ENCODE measurements around the gene DRGX.

DRGX gene

DNA sequence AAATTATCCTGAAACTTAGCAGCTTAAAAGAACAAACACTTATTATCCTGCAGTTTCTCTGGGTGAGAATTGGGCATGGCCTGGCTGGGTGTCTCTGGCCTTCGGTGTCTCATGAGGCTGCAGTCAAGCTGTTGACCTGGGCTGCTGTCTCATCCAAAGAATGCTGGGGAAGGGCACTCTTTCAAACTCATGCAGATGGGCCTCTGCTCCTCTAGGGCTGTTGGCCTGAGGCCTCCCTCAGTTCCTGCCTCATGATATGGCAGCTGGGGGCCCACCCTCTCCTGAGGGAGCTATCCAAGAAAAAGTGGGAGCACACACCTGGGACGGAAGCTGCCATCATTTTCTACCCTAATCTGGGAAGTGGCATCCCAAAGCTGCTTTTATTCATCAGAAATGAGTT, 43.6 kb downstream of the DRGX start:
- TF ChIP-seq, protein P1, sequence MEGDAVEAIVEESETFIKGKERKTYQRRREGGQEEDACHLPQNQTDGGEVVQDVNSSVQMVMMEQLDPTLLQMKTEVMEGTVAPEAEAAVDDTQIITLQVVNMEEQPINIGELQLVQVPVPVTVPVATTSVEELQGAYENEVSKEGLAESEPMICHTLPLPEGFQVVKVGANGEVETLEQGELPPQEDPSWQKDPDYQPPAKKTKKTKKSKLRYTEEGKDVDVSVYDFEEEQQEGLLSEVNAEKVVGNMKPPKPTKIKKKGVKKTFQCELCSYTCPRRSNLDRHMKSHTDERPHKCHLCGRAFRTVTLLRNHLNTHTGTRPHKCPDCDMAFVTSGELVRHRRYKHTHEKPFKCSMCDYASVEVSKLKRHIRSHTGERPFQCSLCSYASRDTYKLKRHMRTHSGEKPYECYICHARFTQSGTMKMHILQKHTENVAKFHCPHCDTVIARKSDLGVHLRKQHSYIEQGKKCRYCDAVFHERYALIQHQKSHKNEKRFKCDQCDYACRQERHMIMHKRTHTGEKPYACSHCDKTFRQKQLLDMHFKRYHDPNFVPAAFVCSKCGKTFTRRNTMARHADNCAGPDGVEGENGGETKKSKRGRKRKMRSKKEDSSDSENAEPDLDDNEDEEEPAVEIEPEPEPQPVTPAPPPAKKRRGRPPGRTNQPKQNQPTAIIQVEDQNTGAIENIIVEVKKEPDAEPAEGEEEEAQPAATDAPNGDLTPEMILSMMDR (conservative IDR thresholded peaks at IDR 0.05; ENCODE audit: low read depth, low read length) = no peak
- no peak overlapping the region for H3K4me3 ChIP-seq (ENCODE audit: low read length)
- DNase-seq (ENCODE audit: low read depth) = no peak

DNA sequence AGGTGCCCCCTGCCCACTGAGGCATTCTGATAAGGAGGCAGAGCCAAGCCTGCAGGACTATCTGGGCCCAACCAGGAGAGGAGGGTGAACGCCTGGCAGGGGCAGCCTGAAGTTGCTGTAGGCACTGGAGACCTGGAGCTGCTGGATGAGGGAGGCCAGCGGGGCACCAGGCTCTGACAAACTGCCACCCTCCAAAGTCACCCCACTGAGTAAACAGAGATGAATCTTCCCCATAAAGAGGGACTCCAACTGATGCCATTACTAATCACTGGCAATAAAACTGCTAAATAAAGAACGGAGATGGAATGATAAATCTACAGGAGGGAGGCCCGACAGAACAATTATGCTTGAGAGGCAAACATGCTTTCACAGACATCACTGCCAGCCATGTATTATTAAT, 44.2 kb downstream of the DRGX start:
- no peak for DNase-seq (ENCODE audit: low read depth)
- no peak overlapping the region for H3K4me3 ChIP-seq (ENCODE audit: low read length)
- TF ChIP-seq, protein P1 (conservative IDR thresholded peaks at IDR 0.05; ENCODE audit: low read depth, low read length) = no peak

DNA sequence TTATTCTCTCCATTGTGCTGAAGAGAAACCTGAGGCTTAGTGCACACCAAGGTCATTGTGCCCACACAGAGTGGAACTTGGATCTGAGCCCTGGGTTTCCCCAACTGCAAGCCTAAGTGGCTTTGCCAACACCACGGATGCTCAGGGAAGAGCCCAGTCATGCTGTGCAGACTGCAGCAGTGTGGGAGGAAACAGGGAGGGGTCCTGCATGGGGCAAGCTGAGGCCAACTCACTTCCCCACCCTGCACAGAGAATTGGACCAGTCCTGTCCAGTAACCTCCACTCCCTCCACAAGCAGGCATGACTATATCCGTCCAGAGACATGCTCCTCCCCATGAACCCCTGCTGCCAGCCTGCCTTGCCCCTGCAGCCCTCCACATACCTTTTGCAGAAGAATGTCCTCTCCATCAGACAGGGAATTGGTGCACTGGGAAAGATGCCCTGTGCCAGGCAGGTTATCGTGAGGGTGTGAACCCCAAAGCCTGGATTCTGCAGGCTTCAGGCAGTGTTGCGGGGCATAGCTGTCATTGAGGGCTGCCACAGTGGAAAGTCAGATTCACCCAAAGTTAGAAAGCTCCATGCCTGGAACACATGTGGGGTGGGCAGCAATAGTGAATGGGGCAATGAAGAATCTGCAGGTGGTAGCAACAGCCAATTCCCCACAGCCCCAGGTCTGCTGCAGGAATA, 44.9 kb downstream of the DRGX start:
- DNase-seq (ENCODE audit: low read depth) = no peak
- H3K4me3 ChIP-seq (ENCODE audit: low read length) = no peak overlapping the region
- TF ChIP-seq, protein P1 (conservative IDR thresholded peaks at IDR 0.05; ENCODE audit: low read depth, low read length) = no peak

- TF ChIP-seq, protein P1 (conservative IDR thresholded peaks at IDR 0.05; ENCODE audit: low read depth, low read length) = no peak
- no peak overlapping the region for H3K4me3 ChIP-seq (ENCODE audit: low read length)
- DNase-seq (ENCODE audit: low read depth) = no peak
These were observed 45.8 kb downstream of the DRGX start for GRCh38 chr10:49350138-49350537.

GRCh38 chr10:49349390-49349789, 46.5 kb downstream of the DRGX start:
- TF ChIP-seq, protein P1 (conservative IDR thresholded peaks at IDR 0.05; ENCODE audit: low read depth, low read length) = no peak
- no peak overlapping the region for H3K4me3 ChIP-seq (ENCODE audit: low read length)
- no peak for DNase-seq (ENCODE audit: low read depth)

GRCh38 chr10:49348593-49348992, 47.3 kb downstream of the DRGX start:
- TF ChIP-seq, protein P1 (conservative IDR thresholded peaks at IDR 0.05; ENCODE audit: low read depth, low read length) = no peak
- DNase-seq (ENCODE audit: low read depth) = no peak
- no peak overlapping the region for H3K4me3 ChIP-seq (ENCODE audit: low read length)

GRCh38 chr10:49347827-49348226, 48.1 kb downstream of the DRGX start:
- TF ChIP-seq, protein P1 (conservative IDR thresholded peaks at IDR 0.05; ENCODE audit: low read depth, low read length) = no peak
- DNase-seq (ENCODE audit: low read depth) = no peak
- H3K4me3 ChIP-seq (ENCODE audit: low read length) = no peak overlapping the region
